Smooth muscle cell (in vitro differentiated cells): ENCODE data around the gene DPYSL4. TPM values are rescaled to one million over a fixed set of nuclear protein-coding genes. Genes with fewer than 3 reads are reported as not detected.
"Not testable (repeated sequence)": the region's sequence is repeated elsewhere in the genome, so short reads cannot be mapped to it uniquely, and the experiment has no call there.

ENCODE experiments used
- DNase-seq: peaks from one replicate; lab custom pipeline; 2025; ENCODE audit not compliant: unreplicated experiment; lab: John Stamatoyannopoulos, UW
- H2AFZ ChIP-seq: fragments of 200-600 bp; sonication (generic); 2 replicates; pipeline ENCODE4 v1.6.0; 2016; ENCODE audit warnings: antibody characterized with exemption, low read depth, mild to moderate bottlenecking
- H3F3A ChIP-seq: fragments of 200-600 bp; sonication (generic); 2 replicates; pipeline ENCODE4 v1.6.0; 2017; ENCODE audit warnings: antibody characterized with exemption, low read depth
- H3K27ac ChIP-seq: fragments of 200-600 bp; sonication (generic); 2 replicates; pipeline ENCODE4 v1.5.1; 2016; ENCODE audit warnings: low read depth, mild to moderate bottlenecking
- H3K27me3 ChIP-seq: fragments of 200-600 bp; sonication (generic); 2 replicates; pipeline ENCODE4 v1.6.1; 2016; ENCODE audit warnings: low read depth, mild to moderate bottlenecking
- H3K36me3 ChIP-seq: fragments of 200-600 bp; sonication (generic); 2 replicates; pipeline ENCODE4 v1.5.1; 2016; ENCODE audit warnings: low read depth
- H3K4me1 ChIP-seq: fragments of 200-600 bp; sonication (generic); 2 replicates; pipeline ENCODE4 v1.5.1; 2016; ENCODE audit warnings: low read depth
- H3K4me2 ChIP-seq: fragments of 200-600 bp; sonication (generic); 2 replicates; pipeline ENCODE4 v1.6.0; 2016; ENCODE audit warnings: mild to moderate bottlenecking
- H3K4me3 ChIP-seq: fragments of 200-600 bp; sonication (generic); 2 replicates; pipeline ENCODE4 v1.5.1; 2016; ENCODE audit warnings: mild to moderate bottlenecking
- H3K79me2 ChIP-seq: fragments of 200-600 bp; sonication (generic); 2 replicates; pipeline ENCODE4 v1.6.0; 2016; ENCODE audit warnings: low read depth, mild to moderate bottlenecking
- H3K9ac ChIP-seq: fragments of 200-600 bp; sonication (generic); 2 replicates; pipeline ENCODE4 v1.6.0; 2016; ENCODE audit warnings: low read depth
- H3K9me3 ChIP-seq: fragments of 200-600 bp; sonication (generic); replicated peaks from 2 replicates; pipeline ENCODE4 v1.5.1; 2016; ENCODE audit warnings: low read depth
- H4K20me1 ChIP-seq: fragments of 200-600 bp; sonication (generic); 2 replicates; pipeline ENCODE4 v1.6.0; 2016; ENCODE audit warnings: low read depth
- WGBS: methylation state at CpG from one replicate; pipeline ENCODE4 v1.1.7; 2016; ENCODE audit warnings: low lambda C conversion rate; 5-methylcytosine and 5-hydroxymethylcytosine counted together
- polyA plus RNA-seq: library from polyadenylated mRNA; unstranded; fragments of >200 nt; fragmentation: Nextera tagmentation; extraction: Ambion mirVana; gene quantifications from 2 replicates; pipeline ENCODE4 v1.2.1, GENCODE V29; 2016
- total RNA-seq: library from RNA; depleted of rRNA; stranded (reverse); fragments of >200 nt; gene quantifications from 2 replicates; pipeline ENCODE4 v1.2.3, GENCODE V29; 2014
- TF ChIP-seq, protein P1 (sequence below): fragments of 200-600 bp; sonication (generic); IDR thresholded peaks from 2 replicates; pipeline ENCODE4 v1.5.1; 2017; ENCODE audit warnings: borderline replicate concordance, mild to moderate bottlenecking, antibody characterized with exemption; ENCODE audit not compliant: insufficient read depth, poor library complexity, severe bottlenecking

DPYSL4 gene
- total and polyA plus RNA-seq, 2 experiments from 2014 or later: 6.0 to 7.4 TPM

DNA sequence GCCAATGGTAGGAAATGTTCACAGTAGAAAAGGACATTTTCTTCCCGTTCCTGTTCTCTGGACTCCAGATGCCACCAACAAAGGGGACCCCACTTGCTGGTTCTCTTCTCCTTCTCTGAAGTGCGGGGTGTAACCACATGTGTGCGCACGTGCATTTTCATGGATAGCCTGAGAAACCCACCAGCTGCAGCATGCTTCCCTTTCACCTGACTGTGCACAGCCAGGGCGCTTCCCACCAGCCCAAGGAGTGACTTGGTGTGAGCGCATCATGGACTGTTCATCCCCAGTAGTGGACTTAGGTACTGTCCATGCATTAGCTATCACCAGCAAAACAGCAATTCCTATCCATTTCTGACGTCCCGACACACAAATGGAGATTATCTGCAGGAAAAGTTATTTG, 29.6 kb upstream of the DPYSL4 start:
- no peaks in the 10 kb centered on the region for H4K20me1 ChIP-seq
- 89% methylated on average over 8 of the region's 8 CpGs for WGBS
- no peaks in the 10 kb centered on the region for H3K36me3 ChIP-seq
- no peak for DNase-seq
- H3K9me3 ChIP-seq: no peaks in the 10 kb centered on the region
- no peak overlapping the region for H3K9ac ChIP-seq
- no peak overlapping the region for H3K27ac ChIP-seq
- no peaks in the 10 kb centered on the region for H3K79me2 ChIP-seq
- H3K4me2 ChIP-seq: no peak overlapping the region
- H2AFZ ChIP-seq: no peak overlapping the region
- no peaks in the 10 kb centered on the region for H3F3A ChIP-seq
- H3K4me1 ChIP-seq: no peaks in the 10 kb centered on the region
- TF ChIP-seq, protein P1, sequence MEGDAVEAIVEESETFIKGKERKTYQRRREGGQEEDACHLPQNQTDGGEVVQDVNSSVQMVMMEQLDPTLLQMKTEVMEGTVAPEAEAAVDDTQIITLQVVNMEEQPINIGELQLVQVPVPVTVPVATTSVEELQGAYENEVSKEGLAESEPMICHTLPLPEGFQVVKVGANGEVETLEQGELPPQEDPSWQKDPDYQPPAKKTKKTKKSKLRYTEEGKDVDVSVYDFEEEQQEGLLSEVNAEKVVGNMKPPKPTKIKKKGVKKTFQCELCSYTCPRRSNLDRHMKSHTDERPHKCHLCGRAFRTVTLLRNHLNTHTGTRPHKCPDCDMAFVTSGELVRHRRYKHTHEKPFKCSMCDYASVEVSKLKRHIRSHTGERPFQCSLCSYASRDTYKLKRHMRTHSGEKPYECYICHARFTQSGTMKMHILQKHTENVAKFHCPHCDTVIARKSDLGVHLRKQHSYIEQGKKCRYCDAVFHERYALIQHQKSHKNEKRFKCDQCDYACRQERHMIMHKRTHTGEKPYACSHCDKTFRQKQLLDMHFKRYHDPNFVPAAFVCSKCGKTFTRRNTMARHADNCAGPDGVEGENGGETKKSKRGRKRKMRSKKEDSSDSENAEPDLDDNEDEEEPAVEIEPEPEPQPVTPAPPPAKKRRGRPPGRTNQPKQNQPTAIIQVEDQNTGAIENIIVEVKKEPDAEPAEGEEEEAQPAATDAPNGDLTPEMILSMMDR: no peak
- H3K27me3 ChIP-seq: no peaks in the 10 kb centered on the region
- no peak overlapping the region for H3K4me3 ChIP-seq

DNA sequence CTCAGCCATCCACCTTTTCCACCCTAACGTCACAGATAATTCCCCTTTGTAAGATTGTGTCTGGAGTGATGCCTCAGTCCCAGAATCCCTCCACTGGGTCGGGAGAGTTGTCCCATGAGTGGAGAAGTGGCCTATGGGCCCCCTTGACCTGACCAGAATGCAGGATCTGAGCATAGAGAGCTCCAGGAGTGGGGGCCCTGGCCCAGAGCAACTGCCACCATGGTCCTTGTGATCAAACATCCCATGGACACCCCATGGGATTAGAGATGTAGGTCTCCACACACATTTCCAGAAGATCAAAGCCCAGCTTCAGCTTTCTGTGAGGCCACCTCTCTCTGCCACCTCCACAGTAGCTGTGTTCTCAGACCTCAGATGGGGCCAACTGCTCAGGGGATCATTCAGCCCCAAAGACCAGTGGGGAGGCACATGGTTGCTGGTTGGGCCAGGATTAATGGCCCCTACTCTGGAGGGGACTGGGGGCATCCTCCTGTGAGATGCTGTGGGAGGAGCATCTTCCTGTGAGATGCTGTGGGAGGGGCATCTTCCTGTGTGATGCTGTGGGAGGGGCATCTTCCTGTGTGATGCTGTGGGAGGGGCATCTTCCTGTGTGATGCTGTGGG, 28.5 kb upstream of the DPYSL4 start:
- Histone ChIP-seq H2AFZ (no peak overlapping the region), H3K27me3 (peaks cover 5% of the 10 kb centered on the region), H3K27ac (no peak overlapping the region), H3K79me2 (no peaks in the 10 kb centered on the region), H3K4me1 (no peaks in the 10 kb centered on the region), H3F3A (no peaks in the 10 kb centered on the region), H4K20me1 (no peaks in the 10 kb centered on the region), H3K9ac (no peak overlapping the region), H3K4me2 (no peak overlapping the region), H3K4me3 (no peak overlapping the region), H3K36me3 (no peaks in the 10 kb centered on the region), H3K9me3 (no peaks in the 10 kb centered on the region)
- DNase-seq: no peak
- 55% methylated on average over 2 of the region's 2 CpGs for WGBS
- TF ChIP-seq, protein P1: no peak

DNA sequence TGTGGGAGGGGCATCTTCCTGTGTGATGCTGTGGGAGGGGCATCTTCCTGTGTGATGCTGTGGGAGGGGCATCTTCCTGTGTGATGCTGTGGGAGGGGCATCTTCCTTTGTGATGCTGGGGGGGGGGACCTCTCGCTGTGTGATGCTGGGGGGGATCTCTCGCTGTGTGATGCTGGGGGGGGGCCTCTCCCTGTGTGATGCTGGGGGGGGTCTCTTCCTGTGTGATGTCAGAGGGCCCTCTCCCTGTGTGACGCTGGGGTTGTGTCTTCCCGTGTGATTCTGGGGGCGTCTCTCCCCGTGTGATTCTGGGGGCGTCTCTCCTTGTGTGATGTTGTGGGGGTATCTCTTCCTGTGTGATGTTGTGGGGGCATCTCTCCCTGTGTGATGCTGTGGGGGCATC, 27.9 kb upstream of the DPYSL4 start:
- Histone ChIP-seq H3K4me2 (no peak overlapping the region), H3K4me1 (no peaks in the 10 kb centered on the region), H2AFZ (no peak overlapping the region), H3K9ac (no peak overlapping the region), H3K9me3 (no peaks in the 10 kb centered on the region), H3K27me3 (peaks cover 5% of the 10 kb centered on the region), H3F3A (no peaks in the 10 kb centered on the region), H3K4me3 (no peak overlapping the region), H3K36me3 (no peaks in the 10 kb centered on the region), H3K27ac (no peak overlapping the region), H3K79me2 (no peaks in the 10 kb centered on the region), H4K20me1 (no peaks in the 10 kb centered on the region)
- WGBS: 90% methylated on average over 5 of the region's 7 CpGs
- DNase-seq: no peak
- TF ChIP-seq, protein P1: no peak

DNA sequence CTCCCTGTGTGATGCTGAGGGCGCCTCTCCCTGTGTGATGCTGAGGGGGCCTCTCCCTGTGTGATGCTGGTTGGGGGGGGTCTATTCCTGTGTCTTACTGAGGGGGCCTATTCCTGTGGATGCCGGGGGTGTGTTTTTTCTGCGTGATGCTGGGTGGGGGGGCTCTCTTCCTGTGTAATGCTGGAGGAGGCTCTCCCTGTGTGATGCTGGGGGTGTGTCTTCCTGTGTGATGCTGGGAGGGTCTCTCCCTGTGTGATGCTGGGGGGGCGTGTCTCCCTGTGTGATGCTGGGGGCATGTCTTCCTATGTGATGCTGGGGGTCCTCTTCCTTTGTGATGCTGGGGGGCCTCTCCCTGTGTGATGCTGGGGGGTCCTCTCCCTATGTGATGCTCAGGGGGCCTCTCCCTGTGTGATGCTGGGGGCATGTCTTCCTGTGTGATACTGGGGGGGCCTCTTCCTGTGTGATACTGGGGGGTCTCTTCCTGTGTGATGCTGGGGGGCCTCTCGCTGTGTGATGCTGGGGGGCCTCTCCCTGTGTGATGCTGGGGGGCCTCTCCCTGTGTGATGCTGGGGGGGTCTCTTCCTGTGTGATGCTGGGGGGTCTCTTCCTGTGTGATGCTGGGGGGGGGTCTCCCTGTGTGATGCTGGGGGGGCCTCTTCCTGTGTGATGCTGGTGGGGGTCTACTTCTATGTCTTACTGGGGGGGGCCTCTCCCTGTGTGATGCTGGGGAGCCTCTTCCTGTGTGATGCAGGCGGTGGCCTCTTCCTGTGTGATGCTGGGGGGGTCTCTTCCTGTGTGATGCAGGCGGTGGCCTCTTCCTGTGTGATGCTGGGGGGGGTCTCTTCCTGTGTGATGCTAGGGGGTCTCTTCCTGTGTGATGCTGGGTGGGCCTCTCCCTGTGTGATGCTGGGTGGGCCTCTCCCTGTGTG, 27.2 kb upstream of the DPYSL4 start:
- H3K4me2 ChIP-seq, H2AFZ ChIP-seq, H3F3A ChIP-seq, H3K9ac ChIP-seq, H3K36me3 ChIP-seq, H4K20me1 ChIP-seq, H3K9me3 ChIP-seq, H3K4me1 ChIP-seq, H3K27ac ChIP-seq, H3K79me2 ChIP-seq, H3K27me3 ChIP-seq, H3K4me3 ChIP-seq, DNase-seq: not testable (repeated sequence)
- 83% methylated on average over 5 of the region's 7 CpGs for WGBS

DNA sequence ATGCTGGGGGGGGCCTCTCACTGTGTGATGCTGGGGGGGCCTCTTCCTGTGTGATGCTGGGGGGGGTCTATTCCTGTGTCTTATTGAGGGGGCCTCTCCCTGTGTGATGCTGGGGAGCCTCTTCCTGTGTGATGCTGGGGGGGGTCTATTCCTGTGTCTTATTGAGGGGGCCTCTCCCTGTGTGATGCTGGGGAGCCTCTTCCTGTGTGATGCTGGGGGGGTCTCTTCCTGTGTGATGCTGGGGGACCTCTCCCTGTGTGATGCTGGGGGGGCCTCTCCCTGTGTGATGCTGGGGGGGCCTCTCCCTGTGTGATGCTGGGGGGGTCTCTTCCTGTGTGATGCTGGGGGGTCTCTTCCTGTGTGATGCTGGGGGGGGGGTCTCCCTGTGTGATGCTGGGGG, 26.5 kb upstream of the DPYSL4 start:
- H3K27ac ChIP-seq, H3K9ac ChIP-seq, H2AFZ ChIP-seq, H3K79me2 ChIP-seq, H3K4me1 ChIP-seq, H3K4me2 ChIP-seq, H3K9me3 ChIP-seq, H3F3A ChIP-seq, H4K20me1 ChIP-seq, DNase-seq, H3K36me3 ChIP-seq, H3K4me3 ChIP-seq, H3K27me3 ChIP-seq: not testable (repeated sequence)
